B cell (primary cell): ENCODE measurements around the gene CCNB1IP1. TPM values are rescaled to one million over a fixed set of nuclear protein-coding genes. Genes with fewer than 3 reads are reported as not detected.
"Not testable (repeated sequence)": the region's sequence is repeated elsewhere in the genome, so short reads cannot be mapped to it uniquely, and the experiment has no call there.

Experiments used
- ATAC-seq: fragments of 200-7000 bp; cut with Tn5 transposase; one replicate; pipeline ENCODE4 v1.10.0; 2021; ENCODE audit warnings: low read depth, mild to moderate bottlenecking, moderate number of reproducible peaks, moderate library complexity
- CTCF ChIA-PET: fragments of 350-600 bp; sonication (Branson Sonifier 250); formaldehyde crosslinking; loops from one replicate; lab custom pipeline; 2021; ENCODE audit warnings: antibody characterized with exemption, inconsistent platforms; lab: Charles Lee
- POLR2A ChIA-PET: fragments of 350-600 bp; sonication (Branson Sonifier 250); formaldehyde crosslinking; loops from one replicate; lab custom pipeline; 2021; ENCODE audit warnings: antibody characterized with exemption; lab: Charles Lee
- DNase-seq: peaks from one replicate; pipeline ENCODE4 v3.0.0; 2013
- H2AFZ ChIP-seq: 2 replicates; pipeline ENCODE4 v1.6.1; 2012; ENCODE audit warnings: mild to moderate bottlenecking, low read depth, low read length; ENCODE audit not compliant: insufficient read depth, poor library complexity, severe bottlenecking
- H3K27ac ChIP-seq, 2 donors: 1 replicate in 1 of 2; 2 replicates in 1 of 2; pipeline ENCODE4 v1.5.1; 2012 to 2013; ENCODE audit warnings: low read length in 2 of 2, mild to moderate bottlenecking in 2 of 2, moderate library complexity in 1 of 2
- H3K27me3 ChIP-seq, 4 experiments: fragments of 200-600 bp in 1 of 4; sonication (generic) in 1 of 4; replicated peaks in 1 of 4; 1 replicate in 2 of 4; 2 replicates in 2 of 4; pipeline versions ENCODE4 v1.6.1 to v1.7.0; 2013 to 2016; ENCODE audit warnings: low read length in 3 of 4, mild to moderate bottlenecking in 2 of 4, mixed read lengths in 1 of 4, moderate library complexity in 1 of 4; ENCODE audit not compliant: insufficient read depth in 4 of 4, control insufficient read depth in 3 of 4; ENCODE audit errors: control extremely low read depth in 1 of 4
- H3K36me3 ChIP-seq, 2 experiments: replicated peaks in 1 of 2; 1 replicate in 1 of 2; 2 replicates in 1 of 2; pipeline versions ENCODE4 v1.6.1 to v1.7.1; 2013; ENCODE audit warnings: low read length in 1 of 2; ENCODE audit not compliant: insufficient read depth in 2 of 2, control insufficient read depth in 1 of 2; ENCODE audit errors: control extremely low read depth in 1 of 2, extremely low read depth in 1 of 2
- H3K4me1 ChIP-seq, 2 donors: fragments of 200-600 bp in 1 of 2; sonication (generic) in 1 of 2; 1 replicate in 1 of 2; 2 replicates in 1 of 2; pipeline versions ENCODE4 v1.5.1 to v1.6.1; 2013 to 2017; ENCODE audit warnings: low read length in 2 of 2; ENCODE audit not compliant: control insufficient read depth in 2 of 2, insufficient read depth in 2 of 2
- H3K4me2 ChIP-seq: replicated peaks from 2 replicates; pipeline ENCODE3; 2012; ENCODE audit warnings: mild to moderate bottlenecking, low read depth, low read length; ENCODE audit not compliant: poor library complexity, severe bottlenecking
- H3K4me3 ChIP-seq, 5 experiments: fragments of 200-600 bp in 1 of 5; sonication (generic) in 1 of 5; 1 replicate in 3 of 5; 2 replicates in 2 of 5; pipeline versions ENCODE4 v1.5.1 to v1.7.0; 2011 to 2016; ENCODE audit warnings: low read length in 4 of 5, mild to moderate bottlenecking in 4 of 5, low read depth in 2 of 5, control low read depth in 1 of 5, moderate library complexity in 1 of 5; ENCODE audit not compliant: insufficient read depth in 1 of 5; ENCODE audit errors: control extremely low read depth in 1 of 5, extremely low read depth in 1 of 5
- H3K79me2 ChIP-seq: fragments of 200-600 bp; sonication (generic); one replicate; pipeline ENCODE4 v1.6.0; 2016; ENCODE audit warnings: low read length; ENCODE audit not compliant: control insufficient read depth, insufficient read depth
- H3K9ac ChIP-seq: fragments of 200-600 bp; sonication (generic); 2 replicates; pipeline ENCODE4 v1.6.1; 2017; ENCODE audit warnings: mild to moderate bottlenecking, low read length, moderate library complexity
- H3K9me3 ChIP-seq, 3 donors: one replicate each; pipeline versions ENCODE4 v1.6.1 to v1.7.1; 2013; ENCODE audit warnings: low read length in 2 of 3; ENCODE audit not compliant: control insufficient read depth in 2 of 3, insufficient read depth in 1 of 3; ENCODE audit errors: control extremely low read depth in 1 of 3
- H4K20me1 ChIP-seq: 2 replicates; pipeline ENCODE4 v1.6.0; 2012; ENCODE audit warnings: mild to moderate bottlenecking, low read length; ENCODE audit not compliant: insufficient read depth, control insufficient read depth, poor library complexity, severe bottlenecking
- H3K27ac Mint-ChIP-seq: one replicate; pipeline ENCODE4 v1.8.0; 2021; ENCODE audit warnings: mixed read lengths
- H3K27me3 Mint-ChIP-seq: one replicate; pipeline ENCODE4 v1.8.0; 2021; ENCODE audit warnings: mixed read lengths
- H3K4me1 Mint-ChIP-seq: one replicate; pipeline ENCODE4 v1.8.0; 2021; ENCODE audit warnings: mixed read lengths
- H3K4me3 Mint-ChIP-seq: one replicate; pipeline ENCODE4 v1.8.0; 2021; ENCODE audit warnings: mixed read lengths
- H3K9me3 Mint-ChIP-seq: one replicate; pipeline ENCODE4 v1.8.0; 2022; ENCODE audit warnings: mixed read lengths; ENCODE audit not compliant: insufficient read depth
- CTCF ChIP-seq: fragments of 200-600 bp; IDR thresholded peaks from one replicate; pipeline ENCODE4 v1.8.0; 2022; ENCODE audit warnings: antibody characterized with exemption, mild to moderate bottlenecking
- EZH2 ChIP-seq: IDR thresholded peaks from 2 replicates; pipeline ENCODE4 v1.6.1; 2012; ENCODE audit warnings: borderline replicate concordance, low read depth, mild to moderate bottlenecking, moderate library complexity, low read length; ENCODE audit not compliant: insufficient read depth, poor library complexity, severe bottlenecking
- WGBS: methylation state at CpG from one replicate; pipeline ENCODE4 v1.1.5; 2013; ENCODE audit warnings: missing lambda C conversion rate; ENCODE audit not compliant: insufficient coverage; 5-methylcytosine and 5-hydroxymethylcytosine counted together
- intact Hi-C: fragments of 100-400 bp; cut with micrococcal nuclease; formaldehyde crosslinking; loops from one replicate; pipeline ENCODE4 v1.10.0; 2022
- polyA plus RNA-seq: library from polyadenylated mRNA; depleted of rRNA; stranded (reverse); fragments of >200 nt; gene quantifications from 2 replicates; pipeline ENCODE4 v1.2.3, GENCODE V29; 2012
- total RNA-seq, 2 donors: library from RNA; stranded (reverse); fragments of 120-200 nt in 1 of 2; gene quantifications; 1 replicate in 1 of 2; 2 replicates in 1 of 2; pipeline versions ENCODE4 v1.2.3 to v1.2.4, GENCODE V29; 2013 to 2022

Gene CCNB1IP1
- total and polyA plus RNA-seq, 2 donors (not counting 1 experiment from before 2014, with no cell fraction given) = 24.7 to 48.8 TPM

- Histone ChIP-seq H3K4me2 (no peak overlapping the region), H3K4me1 (no peaks in the 10 kb centered on the region), H4K20me1 (no peaks in the 10 kb centered on the region), H3K9ac (no peak overlapping the region), H3K4me3 (no peak overlapping the region), H3K27me3 (no peaks in the 10 kb centered on the region), H3K79me2 (no peaks in the 10 kb centered on the region), H3K27ac (no peak overlapping the region), H3K36me3 (no peaks in the 10 kb centered on the region), H2AFZ (no peak overlapping the region), H3K9me3 (peaks cover 1 to 27% (median 19%) of the 10 kb centered on the region in 3 donors)
- ChIA-PET CTCF (no interaction called here), POLR2A (no interaction called here)
- Mint-ChIP-seq H3K4me3 (no peak overlapping the region), H3K27me3 (no peaks in the 10 kb centered on the region), H3K4me1 (no peaks in the 10 kb centered on the region), H3K27ac (no peak overlapping the region), H3K9me3 (peaks cover 22% of the 10 kb centered on the region)
- no peak for TF ChIP-seq CTCF
- TF ChIP-seq EZH2 = no peak
- intact Hi-C loops = no loop called here
- DNase-seq (no peak), ATAC-seq (no peak)
- no CpG with 5 or more reads among the region's 2 CpGs for WGBS
Observed at GRCh38 chr14:20274062-20274461, 59.0 kb downstream of the CCNB1IP1 start.

GRCh38 chr14:20264361-20264760 lies 68.7 kb downstream of the CCNB1IP1 start:
- no CpG with 5 or more reads among the region's 5 CpGs for WGBS
- H3K9me3 Mint-ChIP-seq, CTCF ChIA-PET: not testable (repeated sequence)

More at GRCh38 chr14:20264361-20264760, 68.7 kb downstream of the CCNB1IP1 start:
- POLR2A ChIA-PET, H3K4me1 Mint-ChIP-seq, H4K20me1 ChIP-seq, H3K27ac Mint-ChIP-seq, H3K4me3 ChIP-seq, H2AFZ ChIP-seq, intact Hi-C loops, H3K27me3 Mint-ChIP-seq, H3K27me3 ChIP-seq, H3K9ac ChIP-seq, H3K79me2 ChIP-seq, ATAC-seq, H3K27ac ChIP-seq, DNase-seq, H3K36me3 ChIP-seq, H3K4me1 ChIP-seq, H3K4me2 ChIP-seq, H3K9me3 ChIP-seq, H3K4me3 Mint-ChIP-seq: not testable (repeated sequence)
